Activated naive CD8-positive, alpha-beta T cell treated with anti-CD3 and anti-CD28 coated beads, Interleukin-2, amount 10 ng/mL, durations not matched to agents 7 days and 5 days (primary cell): ENCODE data around the gene ANKH. TPM values are rescaled to one million over a fixed set of nuclear protein-coding genes. Genes with fewer than 3 reads are reported as not detected.

Experiments used
- ATAC-seq: fragments of 150-1000 bp; cut with Tn5 transposase; one replicate; pipeline ENCODE4 v1.10.0; 2021; ENCODE audit warnings: low read depth, moderate library complexity
- POLR2A ChIA-PET: fragments of 350-600 bp; sonication (Branson Sonifier 250); formaldehyde crosslinking; loops from one replicate; lab custom pipeline; 2021; ENCODE audit warnings: antibody characterized with exemption; lab: Charles Lee
- DNase-seq: peaks from one replicate; pipeline ENCODE4 v3.0.0; 2021
- H3K27ac Mint-ChIP-seq: one replicate; pipeline ENCODE4 v1.8.0; 2022; ENCODE audit warnings: mild to moderate bottlenecking, mixed read lengths
- H3K27me3 Mint-ChIP-seq: one replicate; pipeline ENCODE4 v1.8.0; 2022; ENCODE audit warnings: mild to moderate bottlenecking, moderate library complexity, mixed read lengths
- H3K36me3 Mint-ChIP-seq: one replicate; pipeline ENCODE4 v1.8.0; 2021; ENCODE audit warnings: mild to moderate bottlenecking, mixed read lengths
- H3K4me1 Mint-ChIP-seq: one replicate; pipeline ENCODE4 v1.8.0; 2021; ENCODE audit warnings: mixed read lengths
- H3K4me3 Mint-ChIP-seq: one replicate; pipeline ENCODE4 v1.8.0; 2022; ENCODE audit warnings: mild to moderate bottlenecking, moderate library complexity, mixed read lengths
- H3K9me3 Mint-ChIP-seq: one replicate; pipeline ENCODE4 v1.8.0; 2021; ENCODE audit warnings: mixed read lengths
- total RNA-seq, 2 experiments: library from RNA; stranded (reverse); gene quantifications; one replicate each; pipeline ENCODE4 v1.2.3, GENCODE V29; 2021

The ANKH gene
- total RNA-seq, 2 experiments from 2014 or later = 52.4 to 55.5 TPM

DNA sequence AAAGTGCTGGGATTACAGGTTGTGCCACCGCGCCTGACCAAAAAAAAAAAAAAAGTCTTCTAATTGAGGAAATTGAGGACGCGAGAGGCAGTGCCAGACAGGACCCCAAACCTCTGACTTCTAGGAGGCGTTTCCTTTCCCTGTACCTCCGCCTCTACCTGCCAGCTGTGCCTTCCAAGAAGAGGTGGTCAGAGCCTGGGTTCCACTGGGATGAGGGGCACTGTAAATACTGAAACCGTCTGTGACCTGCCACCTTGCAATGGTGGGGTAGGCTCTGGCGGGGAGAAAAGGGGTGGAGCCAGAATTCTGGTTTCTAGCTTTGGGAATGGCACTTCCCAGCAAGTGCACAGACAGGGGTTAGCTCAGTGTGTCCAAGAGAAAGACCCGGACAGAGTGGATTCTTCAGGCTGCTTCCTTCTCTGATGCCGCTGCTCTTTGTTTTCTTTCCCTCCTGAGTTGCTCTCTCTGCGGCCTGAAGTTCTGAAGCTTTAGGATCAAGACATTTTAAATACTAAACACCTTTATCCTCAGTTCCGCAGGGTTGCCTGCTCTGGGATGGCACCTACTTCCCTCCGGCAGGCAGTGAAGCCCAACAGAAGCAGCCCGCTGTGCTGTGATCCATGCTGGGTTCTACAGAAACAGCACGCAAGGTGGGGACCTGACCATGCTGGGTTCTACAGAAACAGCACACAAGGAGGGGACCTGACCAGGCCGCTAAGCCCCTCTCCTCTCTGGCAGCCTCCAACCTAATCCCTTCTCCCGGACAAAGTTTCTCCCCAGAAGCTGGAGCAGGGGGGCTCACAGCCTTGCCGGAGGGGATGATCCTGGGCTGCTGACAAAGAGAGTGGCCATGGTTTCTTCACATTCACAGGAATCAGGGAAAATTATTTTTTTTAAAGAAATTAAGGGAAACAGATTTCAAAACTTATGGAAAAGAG lies 141.9 kb downstream of the ANKH start:
- POLR2A ChIA-PET = no interaction called here
- Mint-ChIP-seq H3K9me3 (no peaks in the 10 kb centered on the region), H3K4me1 (peaks cover 5% of the 10 kb centered on the region), H3K36me3 (no peaks in the 10 kb centered on the region), H3K4me3 (no peak overlapping the region), H3K27me3 (no peaks in the 10 kb centered on the region), H3K27ac (no peak overlapping the region)
- DNase-seq (no peak), ATAC-seq (no peak)

- no peaks in the 10 kb centered on the region for H3K9me3 Mint-ChIP-seq
- H3K36me3 Mint-ChIP-seq = peaks cover 2% of the 10 kb centered on the region
- peaks cover 5% of the 10 kb centered on the region for H3K4me1 Mint-ChIP-seq
- H3K27ac Mint-ChIP-seq = no peak overlapping the region
- H3K27me3 Mint-ChIP-seq = no peaks in the 10 kb centered on the region
- POLR2A ChIA-PET = no interaction called here
- DNase-seq (no peak), ATAC-seq (no peak)
- H3K4me3 Mint-ChIP-seq = no peak overlapping the region
Measured at GRCh38 chr5:14728459-14728938, 143.1 kb downstream of the ANKH start.

DNA sequence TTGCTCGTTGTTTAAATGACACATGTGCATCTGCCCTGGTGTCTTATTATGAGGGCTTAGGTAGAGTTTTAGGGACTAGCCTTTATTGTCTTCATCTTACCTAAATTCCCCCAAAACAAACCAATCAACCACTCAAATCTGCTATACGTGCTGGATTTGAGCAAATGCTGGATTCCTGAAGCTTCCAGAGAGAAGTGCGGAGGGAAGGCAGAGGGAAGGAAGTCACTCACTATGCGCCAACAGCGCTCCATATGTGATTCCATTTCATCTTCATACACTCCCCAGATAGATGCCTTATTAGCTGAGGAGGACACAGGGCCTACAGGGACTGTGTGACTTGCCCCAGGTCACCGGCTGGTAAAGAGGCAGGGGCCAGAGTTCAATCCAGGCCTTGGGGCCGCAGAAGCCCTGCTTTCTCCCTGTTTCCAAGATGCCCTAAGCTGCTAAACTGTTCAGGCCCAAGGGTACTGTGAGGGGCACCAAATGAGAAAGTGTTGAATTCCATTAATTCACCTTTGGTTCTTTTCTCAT lies 143.6 kb downstream of the ANKH start:
- Mint-ChIP-seq H3K27me3 (no peaks in the 10 kb centered on the region), H3K4me3 (no peak overlapping the region), H3K4me1 (peaks cover 5% of the 10 kb centered on the region), H3K36me3 (peaks cover 4% of the 10 kb centered on the region), H3K27ac (no peak overlapping the region), H3K9me3 (no peaks in the 10 kb centered on the region)
- DNase-seq (no peak), ATAC-seq (no peak)
- POLR2A ChIA-PET = no interaction called here

- H3K9me3 Mint-ChIP-seq = no peaks in the 10 kb centered on the region
- no peak overlapping the region for H3K27ac Mint-ChIP-seq
- H3K4me1 Mint-ChIP-seq = peaks cover 5% of the 10 kb centered on the region
- POLR2A ChIA-PET = interaction anchor here (1.1 kb wide), 1 partner anchor 10 kb away, joined by 4 read pairs; no protein-coding TSS in a partner anchor
- no peaks in the 10 kb centered on the region for H3K27me3 Mint-ChIP-seq
- DNase-seq (peak; percentile 81), ATAC-seq (peak; percentile 68)
- peaks cover 4% of the 10 kb centered on the region for H3K36me3 Mint-ChIP-seq
- H3K4me3 Mint-ChIP-seq = no peak overlapping the region
Measured at GRCh38 chr5:14727428-14727865, 144.1 kb downstream of the ANKH start.

GRCh38 chr5:14726066-14726838 lies 145.3 kb downstream of the ANKH start:
- Mint-ChIP-seq H3K9me3 (no peaks in the 10 kb centered on the region), H3K27me3 (no peaks in the 10 kb centered on the region), H3K4me3 (no peak overlapping the region), H3K27ac (no peak overlapping the region), H3K36me3 (peaks cover 5% of the 10 kb centered on the region), H3K4me1 (peaks cover 5% of the 10 kb centered on the region)
- no peak for ATAC-seq
- DNase-seq = no peak
- POLR2A ChIA-PET = interaction anchor here (1.1 kb wide), 1 partner anchor 9 kb away, joined by 4 read pairs; no protein-coding TSS in a partner anchor

- POLR2A ChIA-PET = no interaction called here
- peaks cover 6% of the 10 kb centered on the region for H3K36me3 Mint-ChIP-seq
- peaks cover 6% of the 10 kb centered on the region for H3K4me1 Mint-ChIP-seq
- no peaks in the 10 kb centered on the region for H3K9me3 Mint-ChIP-seq
- ATAC-seq (no peak), DNase-seq (no peak)
- no peak overlapping the region for H3K27ac Mint-ChIP-seq
- H3K27me3 Mint-ChIP-seq = no peaks in the 10 kb centered on the region
- no peak overlapping the region for H3K4me3 Mint-ChIP-seq
Measured at GRCh38 chr5:14724633-14725032, 146.9 kb downstream of the ANKH start.

DNA sequence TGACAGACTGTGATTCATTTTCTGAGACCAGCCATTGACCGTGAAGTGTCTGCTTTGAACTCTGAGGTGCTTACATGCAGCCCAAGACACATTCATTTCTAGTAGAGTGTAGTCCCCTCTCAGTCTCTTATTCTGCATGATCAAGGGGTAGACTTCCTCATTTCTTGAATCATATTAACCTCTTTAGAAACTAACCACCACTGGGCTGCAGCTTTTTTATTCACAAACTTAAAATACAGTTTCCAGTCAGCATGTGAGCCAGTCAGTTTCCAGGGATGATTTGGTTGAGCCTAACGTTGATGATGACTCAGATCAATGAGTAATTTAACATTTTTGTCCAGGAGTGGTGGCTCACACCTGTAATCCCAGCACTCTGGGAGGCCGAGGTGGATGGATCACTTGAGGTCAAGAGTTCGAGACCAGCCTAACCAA lies 147.9 kb downstream of the ANKH start:
- peaks cover 9% of the 10 kb centered on the region for H3K4me1 Mint-ChIP-seq
- ATAC-seq (no peak), DNase-seq (no peak)
- H3K36me3 Mint-ChIP-seq = peaks cover 6% of the 10 kb centered on the region
- no peak overlapping the region for H3K27ac Mint-ChIP-seq
- no peak overlapping the region for H3K4me3 Mint-ChIP-seq
- H3K27me3 Mint-ChIP-seq = no peaks in the 10 kb centered on the region
- no peaks in the 10 kb centered on the region for H3K9me3 Mint-ChIP-seq
- POLR2A ChIA-PET = no interaction called here

DNA sequence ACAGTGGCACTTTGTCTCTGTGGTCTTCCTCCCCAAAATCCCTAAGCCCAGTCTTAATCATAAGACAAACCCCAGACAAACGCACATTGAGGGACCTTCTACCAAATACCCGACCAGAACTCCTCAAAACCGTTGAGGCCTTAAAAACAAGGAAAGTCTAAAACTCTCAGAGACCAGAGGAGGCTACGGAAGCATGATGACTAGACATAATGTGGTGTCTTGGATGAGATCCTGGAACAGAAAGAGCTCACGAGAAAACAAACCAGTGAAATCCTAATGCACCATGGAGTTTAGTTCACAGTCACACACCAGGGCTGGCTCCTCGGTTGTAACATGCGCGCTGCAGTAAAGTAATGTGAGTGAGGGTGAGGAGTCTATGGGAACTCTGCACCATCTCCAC lies 148.7 kb downstream of the ANKH start:
- Mint-ChIP-seq H3K9me3 (no peaks in the 10 kb centered on the region), H3K27me3 (no peaks in the 10 kb centered on the region), H3K4me3 (no peak overlapping the region), H3K36me3 (peaks cover 8% of the 10 kb centered on the region), H3K27ac (no peak overlapping the region), H3K4me1 (peaks cover 9% of the 10 kb centered on the region)
- POLR2A ChIA-PET = no interaction called here
- DNase-seq (no peak), ATAC-seq (no peak)

DNA sequence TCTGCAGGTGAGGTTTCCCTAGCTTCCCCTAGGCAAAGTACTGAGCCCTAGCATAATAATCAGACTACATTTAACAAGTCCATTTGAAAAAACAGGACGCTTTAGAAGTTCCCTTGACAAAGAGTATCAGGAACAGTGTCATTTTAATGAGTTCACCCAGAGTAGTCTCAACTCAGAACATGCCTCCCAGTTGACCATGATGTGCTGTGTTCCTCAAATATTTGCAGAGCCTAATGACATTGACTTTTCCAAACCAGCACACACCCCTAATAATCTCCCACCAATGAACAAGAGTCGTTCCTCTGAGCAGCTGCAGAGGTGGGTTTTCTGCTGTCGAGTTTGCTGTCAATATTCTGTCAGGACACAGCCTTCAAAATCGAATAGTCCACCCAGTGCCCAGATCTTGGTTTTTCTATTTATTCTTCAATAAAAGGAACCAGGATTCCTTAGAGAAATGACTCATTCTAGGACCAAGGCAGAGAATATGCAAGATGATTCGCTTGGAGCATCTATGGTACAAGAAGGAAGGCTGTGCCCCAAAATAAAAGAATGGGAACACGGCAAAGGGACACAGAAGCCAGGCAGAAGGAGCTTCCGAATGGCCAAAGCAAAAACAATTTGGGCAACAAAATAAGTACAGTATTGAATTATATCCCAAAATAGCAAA lies 149.5 kb downstream of the ANKH start:
- Mint-ChIP-seq H3K27me3 (no peaks in the 10 kb centered on the region), H3K4me1 (peaks cover 9% of the 10 kb centered on the region), H3K27ac (no peak overlapping the region), H3K36me3 (peaks cover 8% of the 10 kb centered on the region), H3K4me3 (no peak overlapping the region), H3K9me3 (no peaks in the 10 kb centered on the region)
- POLR2A ChIA-PET = no interaction called here
- ATAC-seq (no peak), DNase-seq (no peak)

DNA sequence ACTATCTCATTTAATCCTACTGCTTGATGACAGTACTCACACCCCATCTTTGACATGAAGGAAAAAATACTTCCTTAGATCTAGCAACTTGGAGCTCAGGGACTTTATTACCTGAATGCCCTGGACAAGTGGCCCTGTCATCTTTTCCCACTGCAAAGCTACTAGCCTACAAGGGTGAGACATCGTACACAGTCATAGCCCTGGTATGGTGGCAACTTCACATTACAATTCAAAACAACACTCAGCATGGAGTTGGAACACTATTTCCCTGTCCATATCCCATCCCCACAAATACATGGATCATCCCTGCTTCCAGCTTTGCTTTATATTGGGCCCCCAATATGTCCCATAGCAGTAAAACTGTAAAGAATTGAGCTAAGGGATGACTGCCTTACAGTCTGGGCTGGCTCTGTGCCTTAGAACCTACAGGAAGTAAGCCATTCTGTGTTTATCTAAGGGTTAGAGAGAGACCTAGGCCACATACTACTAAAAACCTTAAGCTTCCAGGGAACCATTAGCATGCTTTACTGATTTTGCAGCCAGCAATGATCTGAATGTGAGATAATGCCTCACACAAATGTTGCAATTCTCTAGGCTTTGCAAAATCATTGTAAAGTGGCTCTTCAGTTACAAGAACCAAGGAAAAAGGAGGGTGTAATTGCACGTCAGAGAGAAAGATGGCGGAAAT lies 151.2 kb downstream of the ANKH start:
- Mint-ChIP-seq H3K36me3 (peaks cover 8% of the 10 kb centered on the region), H3K27me3 (no peaks in the 10 kb centered on the region), H3K9me3 (no peaks in the 10 kb centered on the region), H3K4me1 (peaks cover 3% of the 10 kb centered on the region), H3K27ac (peak overlapping the region; percentile 13), H3K4me3 (no peak overlapping the region)
- DNase-seq = no peak
- ATAC-seq = no peak
- POLR2A ChIA-PET = interaction anchor here (1.0 kb wide), 1 partner anchor 12 kb away, joined by 3 read pairs; no protein-coding TSS in a partner anchor

GRCh38 chr5:14718778-14719177 lies 152.8 kb downstream of the ANKH start:
- H3K4me1 Mint-ChIP-seq = peaks cover 5% of the 10 kb centered on the region
- DNase-seq = no peak
- H3K27ac Mint-ChIP-seq = no peak overlapping the region
- no peak for ATAC-seq
- peaks cover 12% of the 10 kb centered on the region for H3K36me3 Mint-ChIP-seq
- H3K4me3 Mint-ChIP-seq = no peak overlapping the region
- H3K9me3 Mint-ChIP-seq = no peaks in the 10 kb centered on the region
- POLR2A ChIA-PET = no interaction called here
- no peaks in the 10 kb centered on the region for H3K27me3 Mint-ChIP-seq
